OCI-LY3 (cell line): ENCODE measurements around the gene PRDM16.

Experiments
- CTCF ChIP-seq: fragments of 200-600, 300-600 bp; sonication (generic); IDR thresholded peaks from 2 replicates; pipeline ENCODE4 v1.5.1; 2014; ENCODE audit warnings: antibody characterized with exemption, low read length, low read depth
- EZH2phosphoT487 ChIP-seq: fragments of 200-600 bp; shearing (Covaris generic); IDR thresholded peaks from 2 replicates; pipeline ENCODE4 v1.6.1; 2018; ENCODE audit warnings: antibody characterized with exemption, mixed run types, low read depth

DNA sequence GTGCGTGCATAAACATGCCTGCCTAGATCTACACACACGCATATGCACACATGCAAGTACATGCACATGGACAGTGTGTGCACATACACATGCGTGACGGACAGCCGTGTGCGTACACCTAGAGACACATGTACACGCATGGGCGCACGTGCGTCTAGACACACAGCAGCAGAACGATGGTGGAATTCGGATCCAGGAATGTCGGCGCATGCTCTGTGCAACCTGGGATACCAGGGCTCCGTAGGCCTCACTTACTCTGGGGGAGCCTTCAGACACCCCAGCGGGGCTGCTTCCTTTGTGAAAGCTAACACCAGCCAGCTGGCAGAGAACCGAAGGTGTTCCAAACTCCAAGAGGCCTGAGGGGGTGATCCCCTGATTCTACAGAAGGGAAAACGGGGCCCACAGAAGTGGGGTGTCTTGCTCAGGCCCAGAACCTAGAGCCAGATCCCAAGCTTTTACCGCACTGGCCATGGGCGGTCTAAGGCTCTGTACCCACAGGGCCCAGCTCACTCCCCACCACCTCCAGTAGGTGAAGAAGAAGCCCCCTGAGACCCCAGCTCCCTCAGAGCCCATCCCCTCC, 358.0 kb downstream of the PRDM16 start:
- TF ChIP-seq CTCF, result no peak
- no peak for TF ChIP-seq EZH2phosphoT487
